ENCODE results near the gene LCP2.
A peak's percentile ranks its signal among the peaks of the same experiment; 100 is the strongest.

Gene LCP2

DNA sequence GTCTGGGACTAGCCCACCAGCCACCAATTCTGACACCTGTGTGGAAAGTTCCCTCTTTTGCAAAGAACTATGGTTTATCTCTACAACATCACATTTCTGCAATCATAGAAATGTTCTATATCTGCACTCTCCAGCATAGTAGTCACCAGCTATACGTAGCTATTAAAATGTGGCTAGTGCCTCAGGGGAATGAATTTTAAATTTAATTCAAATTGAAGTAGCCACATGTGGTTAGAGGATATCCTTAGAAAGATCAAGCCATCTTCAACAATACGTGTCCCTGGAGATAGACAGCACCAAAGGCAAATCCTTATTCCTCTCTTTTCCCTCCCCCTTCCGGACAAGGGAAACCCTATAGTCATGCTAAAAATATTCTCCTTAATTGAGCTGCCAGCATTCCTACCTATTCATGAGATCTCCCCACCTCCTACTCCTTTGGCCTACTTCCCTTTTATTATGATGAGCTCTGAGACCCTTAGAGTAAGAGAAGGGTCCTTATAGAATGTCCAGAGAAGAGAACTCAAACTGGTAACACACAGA lies 11.1 kb downstream of the LCP2 start:
- H3K4me3 ChIP-seq (ENCODE audit: low read depth, low read length) = no peak overlapping the region
- TF ChIP-seq, protein P1, sequence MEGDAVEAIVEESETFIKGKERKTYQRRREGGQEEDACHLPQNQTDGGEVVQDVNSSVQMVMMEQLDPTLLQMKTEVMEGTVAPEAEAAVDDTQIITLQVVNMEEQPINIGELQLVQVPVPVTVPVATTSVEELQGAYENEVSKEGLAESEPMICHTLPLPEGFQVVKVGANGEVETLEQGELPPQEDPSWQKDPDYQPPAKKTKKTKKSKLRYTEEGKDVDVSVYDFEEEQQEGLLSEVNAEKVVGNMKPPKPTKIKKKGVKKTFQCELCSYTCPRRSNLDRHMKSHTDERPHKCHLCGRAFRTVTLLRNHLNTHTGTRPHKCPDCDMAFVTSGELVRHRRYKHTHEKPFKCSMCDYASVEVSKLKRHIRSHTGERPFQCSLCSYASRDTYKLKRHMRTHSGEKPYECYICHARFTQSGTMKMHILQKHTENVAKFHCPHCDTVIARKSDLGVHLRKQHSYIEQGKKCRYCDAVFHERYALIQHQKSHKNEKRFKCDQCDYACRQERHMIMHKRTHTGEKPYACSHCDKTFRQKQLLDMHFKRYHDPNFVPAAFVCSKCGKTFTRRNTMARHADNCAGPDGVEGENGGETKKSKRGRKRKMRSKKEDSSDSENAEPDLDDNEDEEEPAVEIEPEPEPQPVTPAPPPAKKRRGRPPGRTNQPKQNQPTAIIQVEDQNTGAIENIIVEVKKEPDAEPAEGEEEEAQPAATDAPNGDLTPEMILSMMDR (IDR thresholded peaks at IDR 0.05; ENCODE audit: borderline replicate concordance, insufficient read depth, low read depth, low read length) = no peak

DNA sequence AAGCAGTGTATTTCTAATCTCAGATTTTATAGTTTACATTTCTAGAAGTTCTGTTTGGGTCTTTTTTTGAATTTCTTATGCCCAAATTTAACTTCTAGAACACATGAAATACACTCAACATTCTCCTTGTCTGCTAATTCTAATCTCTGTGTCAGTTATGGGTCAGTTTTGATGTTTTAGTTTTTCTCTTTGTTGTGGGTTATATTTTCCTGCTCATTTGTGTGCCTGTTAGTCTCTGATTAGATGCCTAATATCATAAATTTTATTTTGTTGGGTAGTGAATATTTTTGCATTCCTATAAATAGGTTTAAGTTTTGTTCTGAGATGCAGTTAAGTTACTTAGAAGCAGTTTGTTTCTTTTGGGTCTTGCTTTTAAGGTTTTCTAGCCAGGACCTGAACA lies 12.4 kb downstream of the LCP2 start:
- H3K4me3 ChIP-seq (ENCODE audit: low read depth, low read length) = no peak overlapping the region
- TF ChIP-seq, protein P1 (IDR thresholded peaks at IDR 0.05; ENCODE audit: borderline replicate concordance, insufficient read depth, low read depth, low read length) = no peak

DNA sequence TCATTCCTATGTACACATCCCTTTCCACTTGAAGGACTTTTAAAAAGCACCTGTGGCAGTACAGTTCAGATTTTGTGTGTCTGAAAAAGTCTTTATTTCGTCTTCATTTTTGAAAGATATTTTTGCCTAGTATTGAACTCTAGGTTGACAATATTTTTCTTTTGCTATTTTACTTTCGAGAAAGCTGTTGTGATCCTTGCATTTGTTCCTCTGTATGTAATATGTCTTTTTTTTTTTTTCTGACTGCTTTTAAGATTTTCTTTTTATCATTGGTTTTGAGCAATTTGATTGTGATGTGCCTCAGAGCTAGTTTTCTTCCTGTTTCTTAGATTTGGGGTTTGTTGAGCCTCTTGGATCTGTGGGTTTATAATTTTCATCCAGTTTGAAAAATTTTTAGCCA lies 13.3 kb downstream of the LCP2 start:
- TF ChIP-seq, protein P1 (IDR thresholded peaks at IDR 0.05; ENCODE audit: borderline replicate concordance, insufficient read depth, low read depth, low read length) = no peak
- H3K4me3 ChIP-seq (ENCODE audit: low read depth, low read length) = no peak overlapping the region

DNA sequence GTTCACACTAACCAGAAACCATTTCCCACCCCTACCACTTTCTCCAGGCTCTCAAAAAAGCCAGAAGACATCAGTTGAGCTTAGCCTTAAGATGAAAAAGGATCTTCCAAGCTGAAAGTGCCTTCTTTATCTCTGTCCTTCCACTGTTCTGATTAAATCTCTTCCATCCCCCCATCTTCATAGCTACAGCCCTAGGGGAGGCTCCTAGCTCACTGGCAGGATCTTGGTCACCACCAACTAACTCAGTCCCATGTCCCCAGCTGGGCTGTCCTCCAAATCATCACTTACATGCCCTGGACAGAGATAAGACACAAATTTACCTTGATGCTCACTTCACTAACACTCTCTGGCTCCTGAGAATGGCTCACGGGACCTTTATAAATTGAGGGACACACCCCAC lies 14.3 kb downstream of the LCP2 start:
- H3K4me3 ChIP-seq (ENCODE audit: low read depth, low read length) = no peak overlapping the region
- TF ChIP-seq, protein P1 (IDR thresholded peaks at IDR 0.05; ENCODE audit: borderline replicate concordance, insufficient read depth, low read depth, low read length) = no peak

DNA sequence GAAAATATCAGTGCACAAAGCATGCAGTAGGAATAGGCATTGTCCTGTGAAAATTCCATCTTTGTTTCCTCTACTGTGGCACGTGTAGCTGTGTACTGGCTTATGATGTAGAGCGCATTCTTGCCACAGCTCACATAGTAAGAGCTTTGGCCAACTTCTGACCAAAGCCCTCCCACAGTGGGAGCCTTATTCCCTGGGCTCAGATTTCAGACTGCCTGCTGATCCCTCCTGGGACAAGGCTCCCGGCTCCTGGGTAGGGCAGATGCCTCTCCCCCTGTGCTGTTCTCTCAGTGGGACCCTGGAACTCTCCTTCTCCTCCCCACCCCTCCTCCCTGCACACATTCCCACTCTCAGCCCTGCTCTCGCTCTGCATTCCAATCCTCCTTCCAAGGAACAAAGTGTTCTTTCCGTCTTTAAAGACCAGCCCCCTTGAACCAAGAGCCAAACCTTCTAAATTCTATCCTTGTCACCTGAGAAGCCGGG lies 17.5 kb downstream of the LCP2 start:
- H3K4me3 ChIP-seq (ENCODE audit: low read depth, low read length) = no peak overlapping the region
- TF ChIP-seq, protein P1 (IDR thresholded peaks at IDR 0.05; ENCODE audit: borderline replicate concordance, insufficient read depth, low read depth, low read length) = no peak

DNA sequence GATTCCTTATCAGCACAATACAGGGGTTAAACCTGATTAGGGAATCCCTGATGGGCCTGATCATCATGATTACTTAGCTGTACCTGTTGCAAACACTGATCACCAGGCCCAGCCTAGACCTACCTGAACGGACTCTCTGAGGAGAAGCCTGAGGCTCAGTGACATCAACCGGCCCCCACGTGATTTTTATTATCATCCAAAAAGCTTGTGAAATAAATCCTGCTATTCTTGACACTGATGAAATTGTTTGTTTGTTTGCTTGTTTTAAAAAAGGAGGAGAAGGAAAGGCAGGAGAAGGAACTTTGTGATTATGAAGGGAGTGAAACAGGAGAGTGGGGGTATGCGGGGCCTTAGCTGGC lies 18.1 kb downstream of the LCP2 start:
- TF ChIP-seq, protein P1 (IDR thresholded peaks at IDR 0.05; ENCODE audit: borderline replicate concordance, insufficient read depth, low read depth, low read length) = no peak
- no peak overlapping the region for H3K4me3 ChIP-seq (ENCODE audit: low read depth, low read length)

DNA sequence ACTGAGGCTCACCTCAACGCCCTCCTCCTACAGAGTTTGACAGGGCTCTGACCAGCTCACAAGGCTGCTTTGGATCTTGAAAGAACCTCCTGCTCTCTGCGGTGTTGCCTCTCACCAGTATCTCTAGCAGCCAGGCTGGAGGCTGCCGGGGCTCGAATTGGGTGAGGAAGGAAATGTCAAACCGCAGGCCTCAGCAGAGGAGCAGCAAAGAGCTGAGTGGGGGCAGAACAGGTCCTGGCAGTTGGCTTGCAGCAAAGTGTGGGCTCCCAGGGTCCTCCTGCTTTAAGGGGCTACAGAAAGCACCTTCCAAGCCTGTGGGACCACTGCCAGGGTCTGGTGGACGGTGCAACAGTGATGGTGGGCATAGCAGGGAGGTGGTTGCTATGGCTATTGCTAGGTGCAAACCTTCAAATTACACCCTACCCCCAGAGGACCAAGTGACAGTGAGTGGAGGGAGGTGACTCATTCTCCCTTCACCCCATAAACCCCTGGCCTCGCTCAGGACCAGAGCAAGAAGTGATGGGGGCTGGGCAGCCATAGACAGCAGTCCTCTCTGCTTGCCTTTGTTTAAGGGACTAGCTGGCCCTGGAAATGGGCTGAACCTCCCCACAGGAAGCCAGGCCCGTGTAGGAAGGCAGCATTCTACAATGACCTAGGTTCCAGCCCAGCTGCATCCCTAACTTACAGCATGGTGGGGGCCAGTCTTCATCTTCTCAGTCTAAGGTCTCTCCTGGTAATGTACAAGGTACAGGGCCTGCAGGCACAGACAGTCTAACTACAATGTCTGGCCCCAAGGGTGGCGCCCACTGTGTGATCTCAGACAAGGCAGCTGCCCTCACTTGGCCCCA lies 18.7 kb downstream of the LCP2 start:
- peak overlapping the region; percentile 27 for H3K4me3 ChIP-seq (ENCODE audit: low read depth, low read length)
- TF ChIP-seq, protein P1 (IDR thresholded peaks at IDR 0.05; ENCODE audit: borderline replicate concordance, insufficient read depth, low read depth, low read length) = no peak
